ENCODE results near the gene SBNO1. TPM values are rescaled to one million over a fixed set of nuclear protein-coding genes. Genes with fewer than 3 reads are reported as not detected.

SBNO1 gene
- total RNA-seq, 1 experiment from 2014 or later: 43.8 TPM

- ChIA-PET POLR2A (no interaction called here), CTCF (no interaction called here)
- no peak for ATAC-seq
Observed at GRCh38 chr12:123319826-123320225, 44.8 kb downstream of the SBNO1 start.

More at GRCh38 chr12:123319826-123320225, 44.8 kb downstream of the SBNO1 start:
- Histone ChIP-seq H3K79me2 (ENCODE audit: insufficient read depth, low read length) (no peaks in the 10 kb centered on the region; the same call in 1 of the 2 replicates), H3K9me3 (ENCODE audit: control insufficient read depth in 1 of 2, insufficient read depth in 1 of 2, low read depth in 1 of 2, low read length in 2 of 2) (no peaks in the 10 kb centered on the region), H3K9me2 (ENCODE audit: insufficient read depth) (no peaks in the 10 kb centered on the region), H4K20me1 (ENCODE audit: insufficient read depth) (no peaks in the 10 kb centered on the region), H3K9ac (ENCODE audit: low read length) (no peak overlapping the region), H2AFZ (ENCODE audit: low read depth, low read length, poor library complexity, severe bottlenecking) (no peak overlapping the region), H3K27ac (ENCODE audit: low read depth, low read length) (no peak overlapping the region), H3K4me2 (ENCODE audit: low read length) (no peak overlapping the region), H3K27me3 (ENCODE audit: insufficient read depth, low read length) (no peaks in the 10 kb centered on the region), H3K4me1 (ENCODE audit: control insufficient read depth in 1 of 2, insufficient read depth in 2 of 2, low read length in 2 of 2) (no peaks in the 10 kb centered on the region), H3K4me3 (replicated peaks in 1 of 2; ENCODE audit: low read depth in 1 of 2, low read length in 2 of 2) (no peak overlapping the region), H3K36me3 (ENCODE audit: control insufficient read depth in 1 of 2, insufficient read depth in 2 of 2, low read length in 2 of 2) (peaks cover 49 to 73% of the 10 kb centered on the region in 2 experiments)
- BruUV-seq (replicated peaks): no TSS peak
- intact Hi-C loops (cut with micrococcal nuclease): no loop called here
- RAD21 ChIA-PET (ENCODE audit: low non-redundant PET in 1 of 2, low total read pairs in 2 of 2, uncharacterized antibody in 2 of 2, unreplicated experiment in 2 of 2): no interaction called here
- DNase-seq (ENCODE audit: low read depth, low spot score): no peak
- TF ChIP-seq ZNF274 (IDR thresholded peaks at IDR 0.05; ENCODE audit: low read depth, low read length): no peak
- TF ChIP-seq EGR1 (IDR thresholded peaks at IDR 0.05; ENCODE audit: low read depth): no peak
- no peak for TF ChIP-seq CBX3 (IDR thresholded peaks at IDR 0.05; ENCODE audit: low read depth)
- no peak for TF ChIP-seq ZFX (IDR thresholded peaks at IDR 0.05)
- TF ChIP-seq EZH2phosphoT487 (IDR thresholded peaks at IDR 0.05; ENCODE audit: borderline replicate concordance): no peak
- TF ChIP-seq FOSL1 (IDR thresholded peaks at IDR 0.05; ENCODE audit: low read depth): no peak
- no peak for TF ChIP-seq YY1 (IDR thresholded peaks at IDR 0.05; ENCODE audit: extremely low read depth, insufficient replicate concordance, low read depth, low read length)
- no peak for TF ChIP-seq EZH2 (IDR thresholded peaks at IDR 0.05)
- TF ChIP-seq, protein P1, sequence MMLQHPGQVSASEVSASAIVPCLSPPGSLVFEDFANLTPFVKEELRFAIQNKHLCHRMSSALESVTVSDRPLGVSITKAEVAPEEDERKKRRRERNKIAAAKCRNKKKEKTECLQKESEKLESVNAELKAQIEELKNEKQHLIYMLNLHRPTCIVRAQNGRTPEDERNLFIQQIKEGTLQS (IDR thresholded peaks at IDR 0.05): no peak
- no peak for TF ChIP-seq CEBPB (IDR thresholded peaks at IDR 0.05; ENCODE audit: low read depth)
- no peak for TF ChIP-seq POLR2AphosphoS5 (IDR thresholded peaks at IDR 0.05; ENCODE audit: low read depth, low read length)
- TF ChIP-seq, protein P2, sequence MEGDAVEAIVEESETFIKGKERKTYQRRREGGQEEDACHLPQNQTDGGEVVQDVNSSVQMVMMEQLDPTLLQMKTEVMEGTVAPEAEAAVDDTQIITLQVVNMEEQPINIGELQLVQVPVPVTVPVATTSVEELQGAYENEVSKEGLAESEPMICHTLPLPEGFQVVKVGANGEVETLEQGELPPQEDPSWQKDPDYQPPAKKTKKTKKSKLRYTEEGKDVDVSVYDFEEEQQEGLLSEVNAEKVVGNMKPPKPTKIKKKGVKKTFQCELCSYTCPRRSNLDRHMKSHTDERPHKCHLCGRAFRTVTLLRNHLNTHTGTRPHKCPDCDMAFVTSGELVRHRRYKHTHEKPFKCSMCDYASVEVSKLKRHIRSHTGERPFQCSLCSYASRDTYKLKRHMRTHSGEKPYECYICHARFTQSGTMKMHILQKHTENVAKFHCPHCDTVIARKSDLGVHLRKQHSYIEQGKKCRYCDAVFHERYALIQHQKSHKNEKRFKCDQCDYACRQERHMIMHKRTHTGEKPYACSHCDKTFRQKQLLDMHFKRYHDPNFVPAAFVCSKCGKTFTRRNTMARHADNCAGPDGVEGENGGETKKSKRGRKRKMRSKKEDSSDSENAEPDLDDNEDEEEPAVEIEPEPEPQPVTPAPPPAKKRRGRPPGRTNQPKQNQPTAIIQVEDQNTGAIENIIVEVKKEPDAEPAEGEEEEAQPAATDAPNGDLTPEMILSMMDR (IDR thresholded peaks at IDR 0.05 in 2 of 3, conservative IDR thresholded peaks at IDR 0.05 in 1 of 3; ENCODE audit: borderline replicate concordance in 1 of 3, insufficient read depth in 1 of 3, low read depth in 2 of 3, low read length in 2 of 3): no peak
- TF ChIP-seq TCF7L2 (IDR thresholded peaks at IDR 0.05; ENCODE audit: borderline replicate concordance, extremely low read depth, insufficient read depth, insufficient read length): no peak
- TF ChIP-seq POLR2A (IDR thresholded peaks at IDR 0.05; ENCODE audit: borderline replicate concordance, extremely low read depth, insufficient read depth, insufficient read length): no peak

Data from HCT116 (cell line).